Smooth muscle cell (in vitro differentiated cells): ENCODE data around the gene PLCL1. TPM values are rescaled to one million over a fixed set of nuclear protein-coding genes. Genes with fewer than 3 reads are reported as not detected.

Experiments
- DNase-seq: peaks from one replicate; lab custom pipeline; 2025; ENCODE audit not compliant: unreplicated experiment; lab: John Stamatoyannopoulos, UW
- H2AFZ ChIP-seq: fragments of 200-600 bp; sonication (generic); 2 replicates; pipeline ENCODE4 v1.6.0; 2016; ENCODE audit warnings: antibody characterized with exemption, low read depth, mild to moderate bottlenecking
- H3F3A ChIP-seq: fragments of 200-600 bp; sonication (generic); 2 replicates; pipeline ENCODE4 v1.6.0; 2017; ENCODE audit warnings: antibody characterized with exemption, low read depth
- H3K27ac ChIP-seq: fragments of 200-600 bp; sonication (generic); 2 replicates; pipeline ENCODE4 v1.5.1; 2016; ENCODE audit warnings: low read depth, mild to moderate bottlenecking
- H3K27me3 ChIP-seq: fragments of 200-600 bp; sonication (generic); 2 replicates; pipeline ENCODE4 v1.6.1; 2016; ENCODE audit warnings: low read depth, mild to moderate bottlenecking
- H3K36me3 ChIP-seq: fragments of 200-600 bp; sonication (generic); 2 replicates; pipeline ENCODE4 v1.5.1; 2016; ENCODE audit warnings: low read depth
- H3K4me1 ChIP-seq: fragments of 200-600 bp; sonication (generic); 2 replicates; pipeline ENCODE4 v1.5.1; 2016; ENCODE audit warnings: low read depth
- H3K4me2 ChIP-seq: fragments of 200-600 bp; sonication (generic); 2 replicates; pipeline ENCODE4 v1.6.0; 2016; ENCODE audit warnings: mild to moderate bottlenecking
- H3K4me3 ChIP-seq: fragments of 200-600 bp; sonication (generic); 2 replicates; pipeline ENCODE4 v1.5.1; 2016; ENCODE audit warnings: mild to moderate bottlenecking
- H3K79me2 ChIP-seq: fragments of 200-600 bp; sonication (generic); 2 replicates; pipeline ENCODE4 v1.6.0; 2016; ENCODE audit warnings: low read depth, mild to moderate bottlenecking
- H3K9ac ChIP-seq: fragments of 200-600 bp; sonication (generic); 2 replicates; pipeline ENCODE4 v1.6.0; 2016; ENCODE audit warnings: low read depth
- H3K9me3 ChIP-seq: fragments of 200-600 bp; sonication (generic); replicated peaks from 2 replicates; pipeline ENCODE4 v1.5.1; 2016; ENCODE audit warnings: low read depth
- H4K20me1 ChIP-seq: fragments of 200-600 bp; sonication (generic); 2 replicates; pipeline ENCODE4 v1.6.0; 2016; ENCODE audit warnings: low read depth
- CTCF ChIP-seq: fragments of 200-600 bp; sonication (generic); IDR thresholded peaks from 2 replicates; pipeline ENCODE4 v1.5.1; 2017; ENCODE audit warnings: borderline replicate concordance, mild to moderate bottlenecking, antibody characterized with exemption; ENCODE audit not compliant: insufficient read depth, poor library complexity, severe bottlenecking
- WGBS: methylation state at CpG from one replicate; pipeline ENCODE4 v1.1.7; 2016; ENCODE audit warnings: low lambda C conversion rate; 5-methylcytosine and 5-hydroxymethylcytosine counted together
- polyA plus RNA-seq: library from polyadenylated mRNA; unstranded; fragments of >200 nt; fragmentation: Nextera tagmentation; extraction: Ambion mirVana; gene quantifications from 2 replicates; pipeline ENCODE4 v1.2.1, GENCODE V29; 2016
- total RNA-seq: library from RNA; depleted of rRNA; stranded (reverse); fragments of >200 nt; gene quantifications from 2 replicates; pipeline ENCODE4 v1.2.3, GENCODE V29; 2014

PLCL1 gene
- total and polyA plus RNA-seq, 2 experiments from 2014 or later = 0.87 to 1.3 TPM

- Histone ChIP-seq H3K27ac (no peak overlapping the region), H3K4me1 (peaks cover 13% of the 10 kb centered on the region), H3K79me2 (no peaks in the 10 kb centered on the region), H4K20me1 (no peaks in the 10 kb centered on the region), H3F3A (no peaks in the 10 kb centered on the region), H3K9ac (no peak overlapping the region), H3K4me2 (no peak overlapping the region), H3K27me3 (no peaks in the 10 kb centered on the region), H3K36me3 (no peaks in the 10 kb centered on the region), H3K9me3 (no peaks in the 10 kb centered on the region), H2AFZ (no peak overlapping the region), H3K4me3 (no peak overlapping the region)
- WGBS = 88% methylated on average over 3 of the region's 3 CpGs
- no peak for DNase-seq
- TF ChIP-seq CTCF = no peak
Measured at GRCh38 chr2:197913084-197913483, 108.7 kb downstream of the PLCL1 start.

GRCh38 chr2:197914778-197915177, 110.4 kb downstream of the PLCL1 start:
- H3K4me3 ChIP-seq = no peak overlapping the region
- WGBS = 64% methylated on average over 2 of the region's 2 CpGs
- H3F3A ChIP-seq = no peaks in the 10 kb centered on the region
- H3K4me1 ChIP-seq = peaks cover 4% of the 10 kb centered on the region
- H3K4me2 ChIP-seq = no peak overlapping the region
- H3K9me3 ChIP-seq = no peaks in the 10 kb centered on the region
- no peaks in the 10 kb centered on the region for H4K20me1 ChIP-seq
- DNase-seq = no peak
- no peak overlapping the region for H2AFZ ChIP-seq
- H3K27ac ChIP-seq = no peak overlapping the region
- H3K79me2 ChIP-seq = no peaks in the 10 kb centered on the region
- no peak overlapping the region for H3K9ac ChIP-seq
- no peaks in the 10 kb centered on the region for H3K36me3 ChIP-seq
- no peaks in the 10 kb centered on the region for H3K27me3 ChIP-seq
- no peak for TF ChIP-seq CTCF

- peak overlapping the region; percentile 61 for H3K4me2 ChIP-seq
- WGBS = 29% methylated on average over 3 of the region's 3 CpGs
- no peak overlapping the region for H3K4me3 ChIP-seq
- H2AFZ ChIP-seq = no peak overlapping the region
- no peaks in the 10 kb centered on the region for H3K79me2 ChIP-seq
- no peaks in the 10 kb centered on the region for H3K9me3 ChIP-seq
- no peaks in the 10 kb centered on the region for H3F3A ChIP-seq
- H3K4me1 ChIP-seq = no peaks in the 10 kb centered on the region
- no peak for DNase-seq
- H3K27me3 ChIP-seq = no peaks in the 10 kb centered on the region
- H4K20me1 ChIP-seq = no peaks in the 10 kb centered on the region
- no peak for TF ChIP-seq CTCF
- H3K36me3 ChIP-seq = no peaks in the 10 kb centered on the region
- peak overlapping the region; percentile 36 for H3K27ac ChIP-seq
- H3K9ac ChIP-seq = no peak overlapping the region
Measured at GRCh38 chr2:197915548-197916265, 111.3 kb downstream of the PLCL1 start.

GRCh38 chr2:197919487-197919886, 115.1 kb downstream of the PLCL1 start:
- no peaks in the 10 kb centered on the region for H3F3A ChIP-seq
- no peaks in the 10 kb centered on the region for H3K79me2 ChIP-seq
- no peak overlapping the region for H2AFZ ChIP-seq
- H3K4me3 ChIP-seq = no peak overlapping the region
- no peaks in the 10 kb centered on the region for H3K9me3 ChIP-seq
- TF ChIP-seq CTCF = no peak
- H3K27me3 ChIP-seq = no peaks in the 10 kb centered on the region
- DNase-seq = no peak
- no peak overlapping the region for H3K4me2 ChIP-seq
- H3K4me1 ChIP-seq = no peaks in the 10 kb centered on the region
- H4K20me1 ChIP-seq = no peaks in the 10 kb centered on the region
- no peak overlapping the region for H3K9ac ChIP-seq
- H3K27ac ChIP-seq = no peak overlapping the region
- no peaks in the 10 kb centered on the region for H3K36me3 ChIP-seq
